CD4-positive, alpha-beta T cell treated with Interleukin-21 for 1 hour (primary cell): ENCODE data around the gene MIEN1.
A peak's percentile ranks its signal among the peaks of the same experiment; 100 is the strongest.

Experiments used
- DNase-seq: peaks from one replicate; pipeline ENCODE4 v3.0.0-alpha.2; 2020

MIEN1 gene

GRCh38 chr17:39694593-39694992 lies 35.7 kb downstream of the MIEN1 start:
- no peak for DNase-seq

GRCh38 chr17:39688945-39689344 lies 41.4 kb downstream of the MIEN1 start:
- DNase-seq, result no peak

GRCh38 chr17:39688475-39688835 lies 41.9 kb downstream of the MIEN1 start:
- DNase-seq, result no peak

GRCh38 chr17:39687546-39688474 lies 42.5 kb downstream of the MIEN1 start, which contains the start of gene PGAP3:
Gene PGAP3, minus strand, starts transcription at chr17:39688057. Its CDS starts 43 bp downstream, at chr17:39688014.
- DNase-seq, result peak; percentile 86

- DNase-seq, result no peak
Observed at GRCh38 chr17:39687101-39687545, 43.2 kb downstream of the MIEN1 start.

- no peak for DNase-seq
Observed at GRCh38 chr17:39684369-39685192, 45.8 kb downstream of the MIEN1 start.

GRCh38 chr17:39683295-39683939 lies 46.9 kb downstream of the MIEN1 start:
- DNase-seq, result no peak

GRCh38 chr17:39679521-39680192 lies 50.7 kb downstream of the MIEN1 start:
- peak; percentile 63 for DNase-seq
